Endometrial microvascular endothelial cells (primary cell): ENCODE measurements around the gene PALD1. TPM values are rescaled to one million over a fixed set of nuclear protein-coding genes. Genes with fewer than 3 reads are reported as not detected.

Source experiments
- in situ Hi-C: cut with HindIII; loops from 2 replicates; pipeline ENCODE4 v1.10.0; 2017; ENCODE audit warnings: low sequenced_read_pairs, low pct_unique_long_range_greater_than_20kb; ENCODE audit errors: inconsistent ontology term
- total RNA-seq: library from RNA; depleted of rRNA; stranded (reverse); fragments of >200 nt; gene quantifications from one replicate; pipeline ENCODE4 v1.2.3, GENCODE V29; 2015; ENCODE audit errors: inconsistent ontology term

PALD1 gene
- total RNA-seq, 1 donor from 2014 or later: 5.3 TPM

DNA sequence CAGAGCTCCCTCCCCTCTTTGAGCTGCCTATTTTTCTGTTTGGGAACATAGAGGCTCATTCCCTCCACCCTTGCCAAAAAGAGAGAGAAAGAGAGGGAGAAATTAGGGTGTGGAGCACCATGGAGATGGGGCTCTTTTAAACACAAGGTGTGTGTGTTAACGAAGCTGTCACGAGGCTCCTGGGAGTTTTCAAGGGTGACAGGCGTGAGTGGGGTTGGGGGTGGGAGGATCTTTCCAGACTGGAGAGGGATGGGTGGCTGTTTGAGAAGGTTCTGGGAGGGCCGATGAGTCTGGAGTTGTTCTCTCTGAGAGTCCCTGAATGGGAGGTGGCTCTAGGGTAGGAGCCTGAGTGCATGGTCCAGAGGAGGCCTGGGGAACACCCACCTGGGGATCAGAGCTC is 45.0 kb downstream of the PALD1 start:
- in situ Hi-C loops: no loop called here

DNA sequence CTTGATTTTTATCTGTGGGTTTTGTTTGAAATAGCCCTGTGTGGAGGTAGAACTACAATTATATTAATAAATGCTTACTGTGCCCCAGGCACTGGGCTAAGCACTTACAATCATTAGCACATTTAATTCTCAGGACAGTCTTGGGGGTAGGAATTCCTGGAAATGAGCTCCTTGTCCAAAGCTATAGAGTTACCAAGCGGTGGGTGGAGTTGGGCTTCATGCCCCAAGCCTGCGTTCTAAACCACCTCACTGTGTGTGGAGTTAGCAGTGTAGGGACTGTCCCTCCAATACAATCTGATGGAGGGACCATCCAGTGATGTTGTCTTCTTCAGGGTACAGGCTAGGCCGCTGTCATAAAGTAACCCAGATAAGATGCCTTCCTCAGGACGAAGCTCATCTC is 49.7 kb downstream of the PALD1 start:
- in situ Hi-C loops: no loop called here

DNA sequence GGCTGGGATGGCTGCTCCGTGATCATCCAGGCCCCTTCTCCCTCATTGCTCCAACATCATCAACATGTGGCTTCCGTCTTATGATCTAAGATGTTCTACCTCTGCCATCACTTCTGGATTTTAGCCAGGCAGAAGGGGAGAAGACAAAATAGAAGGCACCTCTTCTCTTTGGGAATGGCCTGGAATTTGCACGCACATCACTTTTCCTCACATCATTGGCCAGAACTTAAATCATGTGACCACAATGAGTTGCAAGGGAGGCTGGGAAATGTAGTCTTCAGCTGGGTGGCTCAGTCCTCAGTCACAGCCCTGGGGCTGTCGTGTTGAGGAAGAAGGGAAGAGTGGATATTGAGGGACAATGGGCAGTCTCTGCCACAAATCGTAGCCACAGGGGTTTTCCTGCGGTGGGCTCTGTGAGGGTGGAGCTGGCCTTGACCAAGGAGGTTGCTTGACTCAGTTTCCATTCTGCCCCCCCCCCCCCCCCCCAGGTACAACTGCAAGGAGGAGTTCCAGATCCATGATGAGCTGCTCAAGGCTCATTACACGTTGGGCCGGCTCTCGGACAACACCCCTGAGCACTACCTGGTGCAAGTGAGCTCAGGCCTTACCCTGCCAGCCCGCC is 50.3 kb downstream of the PALD1 start:
- in situ Hi-C loops: no loop called here

DNA sequence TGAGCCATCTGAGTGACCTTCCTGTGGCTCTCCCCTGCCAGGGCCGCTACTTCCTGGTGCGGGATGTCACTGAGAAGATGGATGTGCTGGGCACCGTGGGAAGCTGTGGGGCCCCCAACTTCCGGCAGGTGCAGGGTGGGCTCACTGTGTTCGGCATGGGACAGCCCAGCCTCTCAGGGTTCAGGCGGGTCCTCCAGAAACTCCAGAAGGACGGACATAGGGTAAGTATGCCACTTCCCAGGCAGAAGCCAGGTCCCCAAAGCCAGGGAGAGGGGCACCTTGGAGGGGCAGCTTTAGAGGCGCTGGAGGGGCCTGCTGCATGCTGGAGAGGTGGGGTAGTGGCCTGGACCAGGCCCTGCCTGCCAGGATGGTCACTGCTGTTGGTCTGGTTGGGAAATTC is 51.3 kb downstream of the PALD1 start:
- in situ Hi-C loops: no loop called here

DNA sequence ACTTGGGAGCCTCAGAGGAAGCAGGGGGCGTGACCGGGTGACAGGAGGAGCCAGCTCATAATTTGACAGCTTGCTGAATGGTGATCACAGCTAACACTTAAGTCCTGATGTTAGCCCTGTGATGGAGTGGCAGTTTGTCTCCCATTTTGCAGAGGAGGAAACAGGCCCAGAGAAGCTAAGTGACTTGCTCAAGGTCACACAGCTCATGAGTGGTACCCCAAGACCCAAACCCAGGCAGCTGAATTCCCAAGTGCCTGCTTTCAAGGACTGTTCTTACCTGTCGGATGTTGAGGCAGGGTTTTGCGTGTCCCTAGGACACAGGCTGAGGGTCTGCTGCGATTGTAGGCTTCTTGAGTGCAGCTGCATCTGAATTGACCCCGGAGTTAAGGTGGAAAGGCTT is 51.7 kb downstream of the PALD1 start:
- in situ Hi-C loops: no loop called here

DNA sequence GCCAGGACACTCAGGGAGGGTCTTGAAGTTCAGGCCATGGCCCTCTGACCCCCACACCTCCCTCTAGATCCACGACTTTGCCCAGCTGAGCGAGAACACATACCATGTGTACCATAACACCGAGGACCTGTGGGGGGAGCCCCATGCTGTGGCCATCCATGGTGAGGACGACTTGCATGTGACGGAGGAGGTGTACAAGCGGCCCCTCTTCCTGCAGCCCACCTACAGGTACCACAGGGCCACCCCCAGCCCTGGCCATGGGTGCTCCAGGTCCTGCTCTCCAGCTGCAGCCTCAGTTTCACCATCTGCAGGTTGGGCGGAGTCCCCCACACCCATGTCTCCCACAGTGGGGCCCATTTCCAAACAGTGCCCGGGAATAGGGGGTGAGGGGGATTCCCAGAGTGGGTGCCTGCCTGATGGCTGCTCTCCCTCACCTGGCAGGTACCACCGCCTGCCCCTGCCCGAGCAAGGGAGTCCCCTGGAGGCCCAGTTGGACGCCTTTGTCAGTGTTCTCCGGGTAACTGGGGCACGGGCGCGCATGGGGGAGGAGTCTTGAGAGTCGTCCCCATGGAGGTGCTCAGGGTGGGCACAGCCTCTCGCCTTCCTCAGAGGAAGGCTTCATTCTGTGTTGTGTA is 54.1 kb downstream of the PALD1 start:
- in situ Hi-C loops: no loop called here

DNA sequence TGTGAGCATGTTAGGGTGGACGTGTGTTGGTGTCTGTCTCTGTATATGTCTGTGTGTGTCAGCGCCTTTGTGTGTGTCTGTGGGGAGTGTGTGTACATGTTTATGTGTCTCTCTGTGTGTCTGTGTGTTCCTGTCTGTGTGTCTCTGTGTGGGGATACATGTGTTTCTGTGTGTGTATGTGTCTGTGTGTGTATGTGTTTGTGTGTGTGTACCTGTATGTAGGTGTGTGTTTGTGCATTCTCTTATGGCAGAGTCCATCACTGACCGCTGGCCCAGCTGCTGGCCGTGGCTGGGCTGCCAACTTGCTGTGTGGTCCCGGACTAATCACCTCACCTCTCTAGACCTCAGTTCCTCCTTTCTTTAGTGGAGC is 54.6 kb downstream of the PALD1 start:
- in situ Hi-C loops: no loop called here

DNA sequence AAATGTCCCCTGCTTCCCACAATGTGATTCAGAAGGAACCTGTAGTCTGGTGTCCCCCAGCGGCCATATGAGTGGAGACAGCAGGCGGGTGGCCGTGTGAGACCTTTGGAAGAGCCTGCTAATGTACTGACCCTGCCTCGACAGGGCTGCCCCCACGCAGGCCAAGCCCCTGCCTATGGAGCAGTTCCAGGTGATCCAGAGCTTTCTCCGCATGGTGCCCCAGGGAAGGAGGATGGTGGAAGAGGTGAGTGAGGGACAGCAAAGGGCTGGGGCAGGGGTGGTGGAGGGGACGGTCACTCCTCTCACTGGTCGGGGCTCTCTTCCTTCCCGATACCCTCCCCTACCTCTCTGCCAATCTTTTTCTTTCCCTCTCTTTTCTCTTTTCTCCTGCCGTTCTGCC is 55.7 kb downstream of the PALD1 start:
- in situ Hi-C loops: no loop called here

DNA sequence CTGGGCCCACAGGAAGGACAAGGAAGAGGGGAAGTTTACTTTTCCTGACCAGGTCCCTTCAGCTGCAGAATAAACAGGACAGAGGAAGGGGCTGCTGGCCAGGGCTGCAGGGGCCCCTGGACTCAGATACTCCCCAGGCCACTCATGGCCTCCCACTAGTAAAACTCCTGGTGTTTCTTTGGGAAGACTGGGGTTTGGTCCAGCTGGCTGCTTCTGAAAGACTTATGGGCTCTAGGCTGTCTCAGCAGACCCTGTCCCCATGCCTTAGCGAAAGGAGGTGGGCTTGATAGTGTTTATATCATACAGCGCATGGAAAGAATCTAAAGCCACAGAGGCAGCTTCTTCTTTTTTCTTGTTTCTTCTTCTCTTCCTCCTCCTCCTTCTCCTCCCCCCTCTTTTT is 56.4 kb downstream of the PALD1 start:
- in situ Hi-C loops: no loop called here

DNA sequence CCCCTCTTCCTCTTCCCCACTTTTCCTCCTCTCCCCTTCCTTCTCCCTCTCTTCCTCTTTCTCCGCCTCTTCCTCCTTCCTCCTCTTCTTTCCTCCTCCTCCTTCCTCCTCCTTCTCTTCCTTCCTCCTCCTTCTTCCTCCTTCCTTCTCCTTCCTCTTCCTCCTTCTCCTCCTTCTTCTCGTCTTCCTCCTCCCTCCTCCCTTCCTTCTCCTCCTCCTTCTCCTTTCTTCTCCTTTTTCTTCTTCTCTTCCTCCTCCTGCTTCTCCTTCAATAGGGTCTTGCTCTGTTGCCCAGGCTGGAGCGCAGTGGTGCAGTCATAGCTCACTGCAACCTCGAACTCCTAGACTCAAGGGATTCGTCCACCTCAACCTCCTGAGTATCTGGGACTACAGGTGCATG is 56.9 kb downstream of the PALD1 start:
- in situ Hi-C loops: no loop called here

DNA sequence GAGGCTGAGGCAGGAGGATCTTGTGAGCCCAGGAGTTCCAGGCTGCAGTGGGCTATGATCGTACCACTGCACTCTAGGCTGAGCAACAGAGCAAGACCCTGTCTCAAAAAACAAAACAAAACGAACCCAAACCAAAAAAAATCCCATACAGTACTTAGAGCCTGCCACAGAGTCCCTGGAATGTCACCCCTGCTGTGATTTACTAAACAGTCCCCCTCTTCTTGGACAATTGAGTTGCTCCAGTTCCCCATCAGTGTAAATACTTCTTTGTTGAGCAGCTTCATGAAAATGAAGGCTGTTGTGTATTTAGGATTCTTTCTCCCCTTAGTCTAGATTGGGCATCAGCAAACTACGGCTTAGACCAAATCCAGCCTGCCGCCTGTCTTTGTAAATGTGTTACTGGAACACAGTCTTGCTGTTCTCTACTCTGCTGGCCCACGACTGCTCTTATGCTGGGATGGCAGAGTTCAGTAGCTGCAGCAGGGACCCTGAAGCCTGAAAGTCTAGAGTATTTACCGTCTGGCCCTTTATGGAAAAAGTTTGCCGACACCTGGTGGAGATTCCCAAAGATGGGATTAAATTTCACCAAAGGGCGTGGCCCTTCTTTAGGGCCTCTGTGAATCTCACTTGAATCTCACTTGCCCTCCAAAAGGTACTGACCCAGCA is 57.8 kb downstream of the PALD1 start:
- in situ Hi-C loops: no loop called here

DNA sequence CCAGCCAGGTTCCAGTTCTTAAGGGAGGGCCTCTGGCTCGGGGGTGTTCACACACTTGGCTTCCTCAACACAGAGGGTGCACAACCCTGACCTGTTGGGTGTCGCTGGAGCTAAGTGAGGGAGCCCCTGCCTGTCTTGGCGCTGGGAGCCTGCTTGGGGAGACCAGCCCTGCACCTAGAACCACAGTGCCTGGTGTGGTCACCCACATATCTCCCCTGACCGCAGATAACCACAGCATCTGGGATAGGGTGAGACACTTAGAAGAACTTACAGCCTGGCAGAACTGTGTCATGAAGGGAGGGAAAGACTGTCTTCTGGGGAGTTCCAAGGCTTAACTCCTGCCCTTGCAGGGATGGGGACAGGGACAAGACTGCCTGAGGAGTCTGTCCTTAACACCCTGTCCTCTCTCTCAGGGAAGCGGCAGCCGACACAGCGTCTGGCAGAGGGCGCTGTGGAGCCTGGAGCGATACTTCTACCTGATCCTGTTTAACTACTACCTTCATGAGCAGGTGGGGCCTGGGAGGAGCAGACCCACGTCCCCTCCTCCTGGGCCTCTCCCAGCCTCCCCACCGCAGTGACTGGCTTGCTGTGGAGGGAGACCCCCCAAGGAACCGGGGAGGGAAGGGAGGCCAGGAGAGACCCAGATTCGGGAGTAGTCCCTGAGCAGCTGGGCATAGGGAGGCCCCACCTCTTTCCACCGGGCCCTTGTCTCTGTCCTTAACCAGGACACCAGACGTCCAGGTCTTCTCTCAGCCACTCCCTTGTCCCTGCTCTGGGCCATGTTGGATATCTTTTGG is 59.0 kb downstream of the PALD1 start:
- in situ Hi-C loops: no loop called here

DNA sequence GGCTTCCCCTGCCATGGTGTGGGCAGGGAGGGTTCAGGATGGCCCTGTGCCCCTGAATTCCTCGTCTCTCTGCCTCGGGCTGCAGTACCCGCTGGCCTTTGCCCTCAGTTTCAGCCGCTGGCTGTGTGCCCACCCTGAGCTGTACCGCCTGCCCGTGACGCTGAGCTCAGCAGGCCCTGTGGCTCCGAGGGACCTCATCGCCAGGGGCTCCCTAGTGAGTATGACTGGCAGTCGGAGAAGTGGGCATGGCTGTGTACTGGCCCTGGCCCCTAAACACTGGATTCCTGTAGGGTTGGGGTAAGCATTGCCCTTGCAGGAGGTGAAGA is 59.6 kb downstream of the PALD1 start:
- in situ Hi-C loops: no loop called here

DNA sequence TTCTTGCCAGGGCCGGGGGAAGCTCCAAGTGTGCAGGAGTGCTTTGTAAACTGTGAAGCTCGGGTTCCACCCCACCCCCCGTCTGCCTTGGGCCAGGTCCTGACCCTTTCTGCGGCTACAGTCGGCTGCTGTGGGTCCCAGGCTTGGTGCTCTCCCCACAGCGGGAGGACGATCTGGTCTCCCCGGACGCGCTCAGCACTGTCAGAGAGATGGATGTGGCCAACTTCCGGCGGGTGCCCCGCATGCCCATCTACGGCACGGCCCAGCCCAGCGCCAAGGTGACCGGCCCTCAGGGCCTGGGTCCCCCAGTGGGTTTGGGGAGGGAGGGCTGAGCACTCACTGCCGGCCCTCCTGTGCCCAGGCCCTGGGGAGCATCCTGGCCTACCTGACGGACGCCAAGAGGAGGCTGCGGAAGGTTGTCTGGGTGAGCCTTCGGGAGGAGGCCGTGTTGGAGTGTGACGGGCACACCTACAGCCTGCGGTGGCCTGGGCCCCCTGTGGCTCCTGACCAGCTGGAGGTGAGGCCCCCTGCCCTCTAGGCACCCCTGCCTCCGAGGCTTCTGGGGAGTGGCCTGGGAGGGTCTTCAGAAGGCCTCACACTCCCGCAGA is 60.3 kb downstream of the PALD1 start:
- in situ Hi-C loops: no loop called here

DNA sequence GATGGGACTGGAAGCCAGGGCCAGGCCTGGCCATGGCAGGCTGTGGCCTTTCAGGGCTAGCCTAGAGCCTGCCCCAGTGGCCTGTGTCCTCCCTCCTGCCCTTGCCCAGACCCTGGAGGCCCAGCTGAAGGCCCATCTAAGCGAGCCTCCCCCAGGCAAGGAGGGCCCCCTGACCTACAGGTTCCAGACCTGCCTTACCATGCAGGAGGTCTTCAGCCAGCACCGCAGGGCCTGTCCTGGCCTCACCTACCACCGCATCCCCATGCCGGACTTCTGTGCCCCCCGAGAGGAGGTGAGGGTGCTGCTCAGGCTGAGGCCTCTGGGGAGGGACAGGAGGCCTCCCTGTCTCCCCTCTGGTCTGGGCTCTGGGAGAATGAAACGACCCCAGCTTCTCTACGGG is 60.9 kb downstream of the PALD1 start:
- in situ Hi-C loops: no loop called here

DNA sequence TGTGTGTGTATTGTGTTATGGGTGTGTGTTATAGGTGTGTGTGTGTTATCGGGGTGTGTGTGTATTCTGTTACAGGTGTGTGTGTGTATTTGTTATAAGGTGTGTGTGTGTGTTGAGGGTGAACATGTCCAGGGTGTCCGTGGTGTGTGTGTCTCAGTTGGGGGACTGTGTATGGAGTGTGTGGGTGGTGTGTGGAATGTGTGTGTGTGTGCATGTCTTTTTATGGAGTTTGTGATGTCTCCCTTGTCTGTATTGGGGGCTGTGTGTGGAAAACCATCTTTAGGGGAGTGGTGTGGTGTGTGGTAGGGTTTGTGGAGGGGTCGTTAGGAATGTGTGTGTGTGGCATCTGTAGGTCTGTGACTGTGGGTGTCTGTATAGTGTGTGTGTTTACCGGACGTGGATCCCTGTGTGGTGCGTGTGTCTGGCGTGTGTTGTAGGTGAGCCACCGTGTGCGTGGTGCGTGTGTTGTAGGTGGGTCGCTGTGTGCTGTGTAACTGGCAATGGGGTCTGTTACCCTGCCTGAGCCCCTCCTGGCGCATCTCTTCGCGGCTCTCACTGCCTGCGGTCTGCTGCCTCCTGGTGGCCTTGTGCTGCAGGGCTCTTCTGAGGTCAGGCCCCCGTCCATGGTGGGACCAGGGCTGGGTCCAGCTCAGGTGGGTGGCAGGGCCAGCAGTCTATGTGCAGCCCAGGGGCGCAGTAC is 61.7 kb downstream of the PALD1 start:
- in situ Hi-C loops: no loop called here

DNA sequence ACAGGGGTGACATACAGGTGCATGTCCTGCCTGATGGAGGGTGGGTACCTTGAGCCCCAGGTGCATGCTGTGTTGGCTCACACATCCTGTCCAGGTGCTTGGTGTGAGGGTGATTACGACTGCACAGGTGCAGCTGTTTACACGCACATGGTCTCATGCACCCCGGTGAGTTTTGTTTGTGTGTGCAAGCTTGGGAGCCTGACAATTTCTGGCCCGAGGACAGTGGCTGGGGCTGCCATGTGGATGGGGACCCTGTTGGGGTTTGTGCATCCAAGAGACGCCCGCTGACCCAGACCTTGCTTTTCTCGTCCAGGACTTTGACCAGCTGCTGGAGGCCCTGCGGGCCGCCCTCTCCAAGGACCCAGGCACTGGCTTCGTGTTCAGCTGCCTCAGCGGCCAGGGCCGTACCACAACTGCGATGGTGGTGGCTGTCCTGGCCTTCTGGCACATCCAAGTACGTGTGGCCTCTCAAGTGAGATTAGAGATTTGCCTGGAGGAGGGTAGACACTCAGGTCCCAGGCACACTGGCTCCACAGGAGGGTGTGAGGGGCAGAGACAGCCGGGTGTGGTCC is 62.3 kb downstream of the PALD1 start:
- in situ Hi-C loops: no loop called here

DNA sequence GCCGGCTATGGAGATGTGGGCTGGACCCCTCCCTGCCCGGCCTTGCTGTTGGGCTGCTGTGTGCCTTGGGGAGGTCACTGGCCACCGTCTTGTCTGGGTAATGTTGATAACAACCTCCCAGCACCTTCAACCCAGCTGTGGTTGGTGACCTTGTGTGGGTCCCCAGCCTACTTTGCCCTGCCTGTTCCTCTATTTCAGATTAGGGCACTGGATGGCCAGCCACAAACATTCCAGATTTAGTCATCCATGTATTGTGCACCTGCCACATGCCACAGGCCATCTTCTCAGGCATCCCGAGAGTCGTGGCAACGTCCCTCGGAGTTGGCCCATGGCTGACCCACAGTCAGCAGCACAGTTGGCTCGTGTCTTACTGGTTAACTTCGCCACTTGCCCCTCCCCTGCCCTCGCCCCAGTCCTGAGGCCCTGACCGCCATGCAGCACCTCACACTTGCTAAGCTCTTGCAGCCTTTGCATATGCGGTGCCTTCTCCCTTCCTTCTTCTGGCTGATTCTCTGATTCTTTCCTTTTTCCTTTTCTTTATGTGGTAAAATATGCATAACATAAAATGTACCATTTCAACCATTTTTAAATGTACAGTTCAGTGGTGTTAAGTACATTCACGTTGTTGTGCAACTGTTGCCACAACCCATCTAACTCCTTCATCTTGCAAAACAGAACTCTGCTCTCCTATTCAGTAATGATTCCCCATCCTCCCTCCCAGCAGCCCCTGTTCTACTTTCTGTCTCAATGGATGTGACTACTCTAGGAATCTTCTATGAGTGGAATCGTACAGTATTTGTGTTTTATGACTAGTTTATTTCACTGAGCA is 63.4 kb downstream of the PALD1 start:
- in situ Hi-C loops: no loop called here
